SK-N-SH treated with all-trans-retinoic acid at 6 μM for 48 hours (cell line): ENCODE measurements around the gene RAP1GAP.

Source experiments
- ATAC-seq: fragments of 200-7000 bp; cut with Tn5 transposase; 3 replicates; pipeline ENCODE4 v1.9.1; 2020; ENCODE audit warnings: mild to moderate bottlenecking, moderate library complexity
- ARNTL ChIP-seq: fragments of 450-650 bp; formaldehyde crosslinking; IDR thresholded peaks from 2 replicates; pipeline ENCODE4 v1.5.0; 2020; ENCODE audit warnings: low read depth, mild to moderate bottlenecking, moderate library complexity, borderline replicate concordance
- BACH2 ChIP-seq: fragments of 250-450 bp; sonication (Bioruptor Pico); IDR thresholded peaks from 2 replicates; pipeline ENCODE4 v1.9.0; 2021; ENCODE audit warnings: mild to moderate bottlenecking, borderline replicate concordance
- CREB5 ChIP-seq: fragments of 250-450 bp; sonication (Bioruptor Pico); IDR thresholded peaks from 2 replicates; pipeline ENCODE4 v1.5.1; 2020; ENCODE audit warnings: low read depth, mild to moderate bottlenecking, moderate library complexity
- CSDC2 ChIP-seq: fragments of 250-450 bp; sonication (Bioruptor Pico); IDR thresholded peaks from 2 replicates; pipeline ENCODE4 v1.5.0; 2020; ENCODE audit warnings: mild to moderate bottlenecking, moderate library complexity
- CSRNP3 ChIP-seq: fragments of 250-450 bp; sonication (Bioruptor Pico); IDR thresholded peaks from 2 replicates; pipeline ENCODE4 v1.5.1; 2021; ENCODE audit warnings: mild to moderate bottlenecking, moderate library complexity
- ESRRG ChIP-seq: fragments of 250-450 bp; sonication (Bioruptor Pico); IDR thresholded peaks from 2 replicates; pipeline ENCODE4 v1.6.1; 2021; ENCODE audit warnings: mild to moderate bottlenecking
- GLIS3 ChIP-seq: fragments of 250-450 bp; sonication (Bioruptor Pico); IDR thresholded peaks from 2 replicates; pipeline ENCODE4 v1.5.0; 2020; ENCODE audit warnings: mild to moderate bottlenecking, moderate library complexity
- ISL1 ChIP-seq: fragments of 250-450 bp; sonication (Bioruptor Pico); IDR thresholded peaks from 2 replicates; pipeline ENCODE4 v2.1.2; 2022; ENCODE audit warnings: mild to moderate bottlenecking, moderate library complexity
- OSR1 ChIP-seq: fragments of 250-450 bp; sonication (Bioruptor Pico); IDR thresholded peaks from 2 replicates; pipeline ENCODE4 v1.8.0; 2022; ENCODE audit warnings: moderate library complexity, mild to moderate bottlenecking, inconsistent platforms
- PATZ1 ChIP-seq: fragments of 250-450 bp; sonication (Bioruptor Pico); IDR thresholded peaks from 2 replicates; pipeline ENCODE4 v1.8.0; 2020; ENCODE audit warnings: mild to moderate bottlenecking, moderate library complexity, borderline replicate concordance
- PPARA ChIP-seq: fragments of 250-450 bp; sonication (Bioruptor Pico); IDR thresholded peaks from 2 replicates; pipeline ENCODE4 v1.5.0; 2020; ENCODE audit warnings: mild to moderate bottlenecking, borderline replicate concordance
- RARB ChIP-seq: fragments of 250-450 bp; sonication (Bioruptor Pico); IDR thresholded peaks from 2 replicates; pipeline ENCODE4 v1.8.0; 2021; ENCODE audit warnings: mild to moderate bottlenecking, moderate library complexity
- SNAI2 ChIP-seq: fragments of 250-450 bp; sonication (Bioruptor Pico); IDR thresholded peaks from 2 replicates; pipeline ENCODE4 v1.5.0; 2020; ENCODE audit warnings: mild to moderate bottlenecking, moderate library complexity
- TCF4 ChIP-seq: fragments of 250-450 bp; sonication (Bioruptor Pico); IDR thresholded peaks from 2 replicates; pipeline ENCODE4 v1.8.0; 2021; ENCODE audit warnings: mild to moderate bottlenecking, moderate library complexity, borderline replicate concordance
- TOX ChIP-seq: fragments of 250-450 bp; sonication (Bioruptor Pico); IDR thresholded peaks from 2 replicates; pipeline ENCODE4 v1.8.0; 2021; ENCODE audit warnings: mild to moderate bottlenecking, moderate library complexity, borderline replicate concordance
- TSHZ2 ChIP-seq: fragments of 250-450 bp; sonication (Bioruptor Pico); IDR thresholded peaks from 2 replicates; pipeline ENCODE4 v1.5.0; 2020; ENCODE audit warnings: mild to moderate bottlenecking, moderate library complexity
- ZC3H10 ChIP-seq: fragments of 250-450 bp; sonication (Bioruptor Pico); IDR thresholded peaks from 2 replicates; pipeline ENCODE4 v1.5.1; 2021; ENCODE audit warnings: mild to moderate bottlenecking, moderate library complexity
- ZFP3 ChIP-seq: fragments of 250-450 bp; sonication (Bioruptor Pico); IDR thresholded peaks from 2 replicates; pipeline ENCODE4 v1.5.0; 2020; ENCODE audit warnings: mild to moderate bottlenecking, moderate library complexity
- ZFP30 ChIP-seq: fragments of 450-650 bp; formaldehyde crosslinking; IDR thresholded peaks from 2 replicates; pipeline ENCODE4 v1.5.0; 2022; ENCODE audit warnings: mild to moderate bottlenecking, moderate library complexity
- ZNF565 ChIP-seq: fragments of 450-650 bp; formaldehyde crosslinking; conservative IDR thresholded peaks from 2 replicates; pipeline ENCODE4 v1.5.0; 2020; ENCODE audit warnings: low read depth, mild to moderate bottlenecking, moderate library complexity
- ZNF70 ChIP-seq: fragments of 450-650 bp; formaldehyde crosslinking; IDR thresholded peaks from 2 replicates; pipeline ENCODE4 v1.5.0; 2020; ENCODE audit warnings: mild to moderate bottlenecking, moderate library complexity
- ZNF8 ChIP-seq: fragments of 450-650 bp; formaldehyde crosslinking; IDR thresholded peaks from 2 replicates; pipeline ENCODE4 v1.5.0; 2020; ENCODE audit warnings: mild to moderate bottlenecking, moderate library complexity

Gene RAP1GAP

GRCh38 chr1:21569820-21570527 lies 99.2 kb downstream of the RAP1GAP start:
- TF ChIP-seq ZNF70, result no peak
- no peak for TF ChIP-seq CSDC2 (CRISPR knock-in tag)
- TF ChIP-seq ARNTL (CRISPR knock-in tag), result no peak
- TF ChIP-seq ZC3H10 (CRISPR knock-in tag), result no peak
- no peak for ATAC-seq

- no peak for ATAC-seq
- no peak for TF ChIP-seq TCF4 (CRISPR knock-in tag)
- no peak for TF ChIP-seq PATZ1 (CRISPR knock-in tag)
- TF ChIP-seq ZNF8, result no peak
- TF ChIP-seq CREB5 (CRISPR knock-in tag), result no peak
- TF ChIP-seq RARB (CRISPR knock-in tag), result no peak
- TF ChIP-seq ESRRG (CRISPR knock-in tag), result no peak
- no peak for TF ChIP-seq SNAI2 (CRISPR knock-in tag)
- TF ChIP-seq ZFP3 (CRISPR knock-in tag), result no peak
These were observed 100.3 kb downstream of the RAP1GAP start for GRCh38 chr1:21568809-21569385.

GRCh38 chr1:21568006-21568746 lies 101.0 kb downstream of the RAP1GAP start:
- no peak for ATAC-seq

More at GRCh38 chr1:21568006-21568746, 101.0 kb downstream of the RAP1GAP start:
- no peak for TF ChIP-seq ARNTL (CRISPR knock-in tag)
- no peak for TF ChIP-seq BACH2
- TF ChIP-seq GLIS3, result no peak
- TF ChIP-seq TSHZ2 (CRISPR knock-in tag), result no peak
- no peak for TF ChIP-seq ZNF70
- no peak for TF ChIP-seq PATZ1 (CRISPR knock-in tag)
- TF ChIP-seq ZC3H10 (CRISPR knock-in tag), result no peak
- TF ChIP-seq ESRRG (CRISPR knock-in tag), result no peak
- TF ChIP-seq TOX, result no peak
- TF ChIP-seq ZNF565 (CRISPR knock-in tag), result no peak
- no peak for TF ChIP-seq PPARA (CRISPR knock-in tag)
- no peak for TF ChIP-seq TCF4 (CRISPR knock-in tag)
- TF ChIP-seq ISL1 (CRISPR knock-in tag), result no peak
- TF ChIP-seq ZFP3 (CRISPR knock-in tag), result no peak
- no peak for TF ChIP-seq RARB (CRISPR knock-in tag)
- no peak for TF ChIP-seq OSR1 (CRISPR knock-in tag)
- TF ChIP-seq CREB5 (CRISPR knock-in tag), result no peak
- TF ChIP-seq CSRNP3 (CRISPR knock-in tag), result no peak
- no peak for TF ChIP-seq ZFP30 (CRISPR knock-in tag)
- TF ChIP-seq SNAI2 (CRISPR knock-in tag), result no peak
